HL-60 (cell line): ENCODE data around the gene POLG2.

Experiments used
- CTCF ChIP-seq: IDR thresholded peaks from one replicate; pipeline ENCODE4 v1.5.1; 2011; ENCODE audit warnings: low read length, control low read depth, inconsistent platforms; ENCODE audit not compliant: insufficient read depth
- POLR2AphosphoS5 ChIP-seq: IDR thresholded peaks from 2 replicates; pipeline ENCODE4 v1.6.1; 2012; ENCODE audit warnings: low read depth
- REST ChIP-seq: IDR thresholded peaks from 2 replicates; pipeline ENCODE4 v1.6.1; 2012; ENCODE audit warnings: low read depth; ENCODE audit not compliant: insufficient replicate concordance

GRCh38 chr17:64505340-64506200, 8.7 kb upstream of the POLG2 start:
- TF ChIP-seq REST (no peak), CTCF (no peak), POLR2AphosphoS5 (no peak; the same call in 1 of the 2 replicates)
